NB4 (cell line): ENCODE data around the gene SLC26A2.

Source experiments
- DNase-seq: peaks from one replicate; pipeline ENCODE4 v3.0.0; 2010; ENCODE audit warnings: low read depth
- H3K4me3 ChIP-seq: one replicate; pipeline ENCODE4 v1.5.1; 2011; ENCODE audit warnings: mild to moderate bottlenecking, low read depth, low read length, moderate library complexity
- MYC ChIP-seq: IDR thresholded peaks from 2 replicates; pipeline ENCODE4 v1.6.1; 2011; ENCODE audit warnings: low read depth, low read length
- POLR2A ChIP-seq: IDR thresholded peaks from 2 replicates; pipeline ENCODE4 v1.6.1; 2011; ENCODE audit warnings: mild to moderate bottlenecking; ENCODE audit not compliant: insufficient read length; ENCODE audit errors: extremely low read depth
- TF ChIP-seq, protein P1 (sequence below): IDR thresholded peaks from 2 replicates; pipeline ENCODE4 v1.6.1; 2011; ENCODE audit warnings: low read depth, low read length
- TF ChIP-seq, protein P2 (sequence below): IDR thresholded peaks from one replicate; pipeline ENCODE4 v1.5.1; 2012; ENCODE audit warnings: low read depth, low read length

SLC26A2 gene

DNA sequence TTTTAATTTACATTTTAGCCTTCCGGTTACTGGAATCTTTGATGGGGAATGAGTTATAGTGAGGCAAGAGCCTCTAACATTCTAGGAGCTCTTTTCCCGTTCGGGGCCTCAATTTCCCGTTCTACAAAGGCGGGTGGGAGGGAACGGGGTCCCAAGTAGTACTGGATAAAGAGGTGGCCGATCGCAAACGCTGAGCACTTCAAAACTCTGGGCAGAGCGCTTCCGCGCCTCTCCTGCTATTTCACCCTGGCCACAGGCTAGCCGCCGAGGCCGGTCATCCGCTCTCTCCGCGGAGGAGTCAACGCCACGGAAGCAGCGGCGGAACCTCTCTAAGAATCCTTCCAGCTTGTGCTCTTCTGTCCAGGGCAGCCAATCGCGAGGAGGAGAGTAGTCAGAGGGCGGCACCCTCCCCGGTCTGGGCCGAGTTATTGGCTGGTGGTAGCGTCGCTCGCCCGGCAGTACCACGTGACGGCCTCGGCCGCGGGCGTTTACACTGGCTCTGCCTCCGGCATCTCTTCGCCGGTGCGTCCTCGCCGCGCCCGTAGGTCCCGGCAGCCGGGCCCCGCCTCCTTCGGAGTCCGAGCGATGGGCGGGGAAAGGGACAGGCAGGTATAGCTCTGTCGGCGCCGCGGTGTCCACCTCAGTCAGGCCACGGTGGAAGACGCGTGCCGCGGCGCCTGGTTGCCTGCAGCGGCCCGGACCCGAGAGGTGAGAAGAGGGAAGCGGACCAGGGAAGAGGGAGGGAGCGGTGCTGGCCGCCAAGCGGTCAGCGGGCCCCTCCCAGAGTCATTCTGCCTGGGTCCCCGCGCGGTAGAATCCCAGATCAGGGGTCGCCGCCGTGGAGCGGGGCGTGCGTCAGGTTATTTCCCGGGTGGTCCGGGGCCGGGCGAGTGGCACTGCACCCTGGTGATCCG lies at the start of gene SLC26A2:
Gene SLC26A2 (plus strand): TSS at position 487 of the 914 bp plus-strand sequence. CDS start 16,895 bp downstream, outside the sequence.
- TF ChIP-seq POLR2A, result peak; percentile 88
- TF ChIP-seq MYC, result peak; percentile 81
- TF ChIP-seq, protein P1, sequence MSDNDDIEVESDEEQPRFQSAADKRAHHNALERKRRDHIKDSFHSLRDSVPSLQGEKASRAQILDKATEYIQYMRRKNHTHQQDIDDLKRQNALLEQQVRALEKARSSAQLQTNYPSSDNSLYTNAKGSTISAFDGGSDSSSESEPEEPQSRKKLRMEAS, result peak; percentile 96
- TF ChIP-seq, protein P2, sequence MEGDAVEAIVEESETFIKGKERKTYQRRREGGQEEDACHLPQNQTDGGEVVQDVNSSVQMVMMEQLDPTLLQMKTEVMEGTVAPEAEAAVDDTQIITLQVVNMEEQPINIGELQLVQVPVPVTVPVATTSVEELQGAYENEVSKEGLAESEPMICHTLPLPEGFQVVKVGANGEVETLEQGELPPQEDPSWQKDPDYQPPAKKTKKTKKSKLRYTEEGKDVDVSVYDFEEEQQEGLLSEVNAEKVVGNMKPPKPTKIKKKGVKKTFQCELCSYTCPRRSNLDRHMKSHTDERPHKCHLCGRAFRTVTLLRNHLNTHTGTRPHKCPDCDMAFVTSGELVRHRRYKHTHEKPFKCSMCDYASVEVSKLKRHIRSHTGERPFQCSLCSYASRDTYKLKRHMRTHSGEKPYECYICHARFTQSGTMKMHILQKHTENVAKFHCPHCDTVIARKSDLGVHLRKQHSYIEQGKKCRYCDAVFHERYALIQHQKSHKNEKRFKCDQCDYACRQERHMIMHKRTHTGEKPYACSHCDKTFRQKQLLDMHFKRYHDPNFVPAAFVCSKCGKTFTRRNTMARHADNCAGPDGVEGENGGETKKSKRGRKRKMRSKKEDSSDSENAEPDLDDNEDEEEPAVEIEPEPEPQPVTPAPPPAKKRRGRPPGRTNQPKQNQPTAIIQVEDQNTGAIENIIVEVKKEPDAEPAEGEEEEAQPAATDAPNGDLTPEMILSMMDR, result no peak
- peak within 1 kb of the TSS; percentile 74 for H3K4me3 ChIP-seq
- DNase-seq, result peak; percentile 98

DNA sequence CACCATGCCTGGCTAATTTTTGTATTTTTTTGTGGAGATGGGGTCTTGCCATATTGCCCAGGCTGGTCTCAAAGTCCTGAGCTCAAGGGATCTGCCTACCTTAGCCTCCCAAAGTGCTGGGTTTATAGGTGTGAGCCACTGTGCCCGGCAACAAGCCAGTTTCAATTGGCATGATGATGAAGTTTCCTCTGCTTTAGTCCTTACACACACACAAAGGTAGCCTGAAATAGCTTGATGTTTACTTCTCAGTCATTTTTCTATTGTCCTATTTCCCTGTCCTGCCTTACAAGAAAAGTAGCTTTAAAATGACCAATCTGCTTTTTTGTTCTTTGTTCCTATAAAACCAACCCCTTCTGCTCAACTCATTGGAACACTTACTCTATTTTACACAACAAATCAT lies 49.5 kb upstream of the SLC26A2 start:
- TF ChIP-seq MYC (no peak), POLR2A (no peak)
- TF ChIP-seq, protein P2, result no peak
- TF ChIP-seq, protein P1, result no peak
- no peak overlapping the region for H3K4me3 ChIP-seq
- DNase-seq, result no peak

DNA sequence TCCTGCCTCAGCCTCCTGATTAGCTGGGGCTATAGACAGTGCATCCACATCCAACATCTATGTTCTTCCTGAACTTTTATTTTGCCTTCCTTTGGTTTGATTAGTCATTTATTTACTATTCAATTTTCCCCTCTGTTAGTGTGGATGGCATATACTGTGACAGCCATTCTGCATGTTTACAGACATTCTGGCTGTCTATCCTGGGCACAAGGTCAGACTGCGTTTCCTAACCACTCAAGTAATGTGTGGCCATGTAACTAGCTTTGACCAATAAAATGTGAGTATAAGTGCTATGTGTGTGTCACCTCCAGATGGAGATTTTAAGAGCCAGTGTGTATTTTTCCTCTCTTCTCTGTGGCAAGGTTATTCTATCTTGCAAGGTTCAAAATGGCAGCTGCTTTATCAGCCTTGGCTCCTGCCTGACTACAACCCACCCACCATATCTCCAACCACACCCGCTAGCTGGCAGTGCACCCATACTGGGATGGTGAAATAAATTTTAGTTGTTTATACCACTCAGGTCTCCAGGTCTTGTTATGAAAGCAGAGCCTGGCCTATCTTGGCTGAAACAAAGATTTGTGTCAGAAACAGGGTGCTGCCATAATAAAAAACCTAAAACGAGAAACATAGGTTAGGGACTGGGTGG lies 48.2 kb upstream of the SLC26A2 start:
- H3K4me3 ChIP-seq, result no peak overlapping the region
- DNase-seq, result no peak
- TF ChIP-seq, protein P1, result no peak
- no peak for TF ChIP-seq POLR2A
- TF ChIP-seq, protein P2, result no peak
- TF ChIP-seq MYC, result no peak

DNA sequence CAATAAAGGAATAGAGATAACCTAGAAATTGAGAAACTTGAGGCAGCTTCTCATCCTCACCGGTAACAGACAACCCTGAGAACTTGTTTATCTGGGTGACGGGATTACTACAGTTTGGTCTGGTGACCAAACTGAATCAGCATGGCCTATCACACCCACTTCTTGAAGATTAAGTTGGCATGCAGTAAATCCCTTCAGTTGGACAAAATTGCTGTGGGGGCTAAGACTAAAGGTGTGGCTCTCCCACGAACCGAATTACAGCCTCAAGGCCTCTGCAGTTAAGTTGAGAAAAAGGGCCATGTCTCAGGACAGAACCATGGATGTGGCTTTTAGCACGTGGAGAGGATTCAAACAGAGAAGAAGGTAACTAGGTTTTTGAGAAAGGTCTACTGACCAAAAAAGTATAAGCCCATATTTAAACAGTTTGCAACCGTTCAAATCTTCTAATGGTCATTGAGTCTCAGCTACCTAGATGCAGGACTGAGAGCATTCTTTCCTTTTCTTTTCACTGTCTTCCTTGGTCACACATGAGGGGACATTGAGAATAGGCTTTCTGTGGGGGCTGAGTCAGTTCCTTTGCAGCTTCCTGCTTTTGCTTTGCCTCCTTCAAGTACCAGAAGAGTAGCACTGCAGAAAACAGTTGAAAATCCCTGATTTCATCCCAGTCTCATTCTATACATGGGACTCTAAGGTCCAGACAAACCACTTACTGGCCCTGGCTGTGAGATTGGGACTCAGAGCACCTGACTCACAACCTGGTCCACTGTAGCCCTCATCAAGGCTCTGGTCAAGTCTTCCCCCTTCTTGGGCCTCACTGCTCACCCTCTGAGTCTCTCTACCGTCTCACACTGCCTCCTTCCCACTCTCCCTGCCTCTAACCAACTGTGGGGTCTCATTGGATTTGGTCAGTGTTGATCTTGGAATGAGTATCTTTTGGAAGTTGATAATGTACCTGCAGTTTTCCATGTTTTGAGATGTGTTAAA lies 46.8 kb upstream of the SLC26A2 start:
- DNase-seq, result peak; percentile 64
- H3K4me3 ChIP-seq, result no peak overlapping the region
- TF ChIP-seq, protein P1, result no peak
- TF ChIP-seq MYC (no peak), POLR2A (no peak)
- TF ChIP-seq, protein P2, result no peak

DNA sequence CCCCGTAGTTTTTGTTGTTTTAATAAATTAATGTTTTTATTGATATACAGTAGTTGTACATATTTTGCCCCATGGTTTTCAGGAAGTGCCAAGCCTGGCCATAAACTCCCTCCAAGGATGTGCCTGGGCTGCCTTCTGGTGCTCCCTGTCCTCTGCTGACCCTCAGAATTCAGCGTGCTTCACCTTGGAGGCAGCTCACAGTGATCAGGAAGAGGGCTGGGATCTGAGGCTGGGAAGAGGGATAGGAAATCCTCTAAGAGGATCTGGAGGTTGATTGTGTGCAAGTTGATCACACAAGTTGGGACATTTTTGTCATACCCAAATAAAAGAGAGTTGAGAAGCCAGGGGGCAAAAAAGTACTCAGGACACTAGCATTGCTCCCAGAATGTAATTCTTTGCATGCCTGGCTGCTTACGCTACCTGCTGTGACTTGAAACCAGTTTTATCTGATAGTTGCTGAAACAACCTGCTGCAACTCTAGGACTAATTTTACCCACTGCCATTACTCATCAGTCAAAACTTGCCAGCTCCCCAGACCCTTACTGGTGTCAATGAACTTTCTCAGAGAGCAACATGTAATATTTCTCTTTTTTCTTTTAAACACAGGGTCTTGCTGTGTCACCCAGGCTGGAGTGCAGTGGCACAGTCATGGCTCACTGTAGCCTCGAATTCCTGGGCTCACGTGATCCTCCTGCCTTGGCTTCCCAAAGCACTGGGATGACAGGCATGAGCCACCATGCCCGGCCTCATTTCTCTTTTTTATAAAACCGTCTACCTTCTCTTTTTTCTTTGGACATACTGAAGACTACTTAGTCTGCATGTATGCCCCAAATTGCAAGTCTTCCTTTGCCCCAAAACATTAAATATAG lies 44.9 kb upstream of the SLC26A2 start:
- H3K4me3 ChIP-seq, result no peak overlapping the region
- TF ChIP-seq, protein P1, result no peak
- no peak for TF ChIP-seq MYC
- TF ChIP-seq, protein P2, result no peak
- TF ChIP-seq POLR2A, result no peak
- DNase-seq, result no peak
